Measurements from ENCODE around the gene APOBEC3H.
"Not testable (repeated sequence)": the region's sequence is repeated elsewhere in the genome, so short reads cannot be mapped to it uniquely, and the experiment has no call there.

Gene APOBEC3H

GRCh38 chr22:39097098-39098020, at the start of gene APOBEC3H:
Gene APOBEC3H, plus strand, starts transcription at chr22:39097244. Its CDS starts 3,035 bp downstream, at chr22:39100279.
- no peak for DNase-seq (ENCODE audit: low spot score)

- not testable (repeated sequence) for DNase-seq (ENCODE audit: low spot score)
These were observed 47.6 kb upstream of the APOBEC3H start for GRCh38 chr22:39049486-39049885.

- DNase-seq (ENCODE audit: low spot score): not testable (repeated sequence)
These were observed 45.1 kb upstream of the APOBEC3H start for GRCh38 chr22:39051844-39052495.

GRCh38 chr22:39055658-39056057, 41.4 kb upstream of the APOBEC3H start:
- no peak for DNase-seq (ENCODE audit: low spot score)

GRCh38 chr22:39061290-39061689, 35.8 kb upstream of the APOBEC3H start:
- DNase-seq (ENCODE audit: low spot score): not testable (repeated sequence)

- not testable (repeated sequence) for DNase-seq (ENCODE audit: low spot score)
These were observed 35.1 kb upstream of the APOBEC3H start for GRCh38 chr22:39061951-39062350.

- peak; percentile 45 for DNase-seq (ENCODE audit: low spot score)
These were observed 33.1 kb upstream of the APOBEC3H start for GRCh38 chr22:39063904-39064303.

GRCh38 chr22:39066442-39067276, 30.4 kb upstream of the APOBEC3H start:
- peak; percentile 40 for DNase-seq (ENCODE audit: low spot score)

GRCh38 chr22:39068033-39068785, 28.8 kb upstream of the APOBEC3H start:
- peak; percentile 29 for DNase-seq (ENCODE audit: low spot score)

- no peak for DNase-seq (ENCODE audit: low spot score)
These were observed 26.9 kb upstream of the APOBEC3H start for GRCh38 chr22:39070186-39070585.

GRCh38 chr22:39072581-39072981, 24.5 kb upstream of the APOBEC3H start:
- DNase-seq (ENCODE audit: low spot score): peak; percentile 74

- DNase-seq (ENCODE audit: low spot score): peak; percentile 36
These were observed 23.1 kb upstream of the APOBEC3H start for GRCh38 chr22:39073981-39074380.

GRCh38 chr22:39076155-39077025, 20.7 kb upstream of the APOBEC3H start:
- peak; percentile 30 for DNase-seq (ENCODE audit: low spot score)

GRCh38 chr22:39077026-39077840, 19.8 kb upstream of the APOBEC3H start, which contains the start of gene APOBEC3G:
Gene APOBEC3G, plus strand, starts transcription at chr22:39077275. Its CDS starts 87 bp downstream, at chr22:39077362.
- DNase-seq (ENCODE audit: low spot score): peak; percentile 60

- DNase-seq (ENCODE audit: low spot score): not testable (repeated sequence)
These were observed 19.1 kb upstream of the APOBEC3H start for GRCh38 chr22:39077912-39078311.

GRCh38 chr22:39078329-39078728, 18.7 kb upstream of the APOBEC3H start:
- no peak for DNase-seq (ENCODE audit: low spot score)

GRCh38 chr22:39079054-39079637, 17.9 kb upstream of the APOBEC3H start:
- not testable (repeated sequence) for DNase-seq (ENCODE audit: low spot score)

- no peak for DNase-seq (ENCODE audit: low spot score)
These were observed 16.8 kb upstream of the APOBEC3H start for GRCh38 chr22:39080052-39080762.
